H1 (cell line): ENCODE results near the gene C5. TPM values are rescaled to one million over a fixed set of nuclear protein-coding genes. Genes with fewer than 3 reads are reported as not detected.

Experiments used
- CTCF ChIA-PET: fragments of 300-600 bp; sonication (Branson Sonifier 250); formaldehyde crosslinking; loops from one replicate; lab custom pipeline; 2021; ENCODE audit not compliant: partially characterized antibody; lab: Charles Lee
- POLR2A ChIA-PET: fragments of 300-600 bp; sonication (Branson Sonifier 250); formaldehyde crosslinking; loops from one replicate; lab custom pipeline; 2021; ENCODE audit warnings: inconsistent platforms; ENCODE audit not compliant: partially characterized antibody; lab: Charles Lee
- DNase-seq, 2 experiments: peaks; one replicate each; pipeline versions ENCODE4 v3.0.0 to v3.0.0-alpha.2; 2010 to 2022; ENCODE audit warnings: low spot score in 2 of 2, low read depth in 1 of 2, mixed read lengths in 1 of 2
- FAIRE-seq: peaks from 2 replicates; lab custom pipeline; 2011; peaks lifted over from hg19 to GRCh38; lab: Jason Lieb, UNC
- H2AFZ ChIP-seq: 2 replicates; pipeline ENCODE4 v1.8.1; 2012; ENCODE audit warnings: low read length, inconsistent platforms
- H2AK5ac ChIP-seq: 2 replicates; pipeline ENCODE4 v1.6.1; 2013; ENCODE audit warnings: low read depth, low read length
- H2BK120ac ChIP-seq: replicated peaks from 2 replicates; pipeline ENCODE3; 2013; ENCODE audit warnings: low read depth, low read length, inconsistent platforms
- H2BK12ac ChIP-seq: 2 replicates; pipeline ENCODE4 v1.6.1; 2013; ENCODE audit warnings: low read depth, low read length
- H2BK15ac ChIP-seq: 2 replicates; pipeline ENCODE4 v1.6.1; 2013; ENCODE audit warnings: low read length
- H2BK20ac ChIP-seq: 2 replicates; pipeline ENCODE4 v1.6.1; 2013; ENCODE audit warnings: low read length
- H2BK5ac ChIP-seq: 2 replicates; pipeline ENCODE4 v1.6.1; 2013; ENCODE audit warnings: low read depth, low read length
- H3K14ac ChIP-seq: 2 replicates; pipeline ENCODE4 v1.6.1; 2013; ENCODE audit warnings: inconsistent platforms; ENCODE audit not compliant: insufficient read length
- H3K18ac ChIP-seq: 2 replicates; pipeline ENCODE4 v1.6.1; 2013; ENCODE audit warnings: low read length; ENCODE audit errors: extremely low read depth
- H3K23ac ChIP-seq: 2 replicates; pipeline ENCODE4 v1.6.1; 2013; ENCODE audit warnings: inconsistent platforms; ENCODE audit not compliant: insufficient read length
- H3K23me2 ChIP-seq: 2 replicates; pipeline ENCODE4 v1.6.1; 2013; ENCODE audit warnings: low read depth, low read length
- H3K27ac ChIP-seq: 2 replicates; pipeline ENCODE4 v1.6.1; 2011; ENCODE audit warnings: low read depth, low read length, inconsistent platforms
- H3K27me3 ChIP-seq, 4 experiments: replicated peaks in 1 of 4; 1 replicate in 1 of 4; 2 replicates in 3 of 4; pipeline versions ENCODE4 v1.6.1 to v1.8.1; 2011 to 2013; ENCODE audit warnings: low read length in 3 of 4, mild to moderate bottlenecking in 3 of 4, inconsistent platforms in 2 of 4, mixed read lengths in 2 of 4, moderate library complexity in 1 of 4; ENCODE audit not compliant: control insufficient read depth in 3 of 4, insufficient read depth in 3 of 4; ENCODE audit errors: extremely low read depth in 1 of 4
- H3K36me3 ChIP-seq, 4 experiments: 2 replicates each; pipeline versions ENCODE4 v1.6.1 to v1.8.1; 2011 to 2013; ENCODE audit warnings: mild to moderate bottlenecking in 4 of 4, low read length in 3 of 4, moderate library complexity in 2 of 4, control low read depth in 1 of 4, inconsistent platforms in 1 of 4; ENCODE audit not compliant: insufficient read depth in 4 of 4, control insufficient read depth in 2 of 4
- H3K4ac ChIP-seq: replicated peaks from 2 replicates; pipeline ENCODE3; 2013; ENCODE audit warnings: low read length, low read depth, mixed read lengths, inconsistent platforms; ENCODE audit not compliant: insufficient read length
- H3K4me1 ChIP-seq, 4 experiments: replicated peaks in 1 of 4; 1 replicate in 1 of 4; 2 replicates in 3 of 4; pipeline versions ENCODE4 v1.6.1 to v1.8.1; 2011 to 2013; ENCODE audit warnings: low read length in 3 of 4, inconsistent platforms in 2 of 4, mixed read lengths in 1 of 4; ENCODE audit not compliant: insufficient read depth in 4 of 4, control insufficient read depth in 3 of 4
- H3K4me2 ChIP-seq, 2 experiments: 2 replicates each; pipeline versions ENCODE4 v1.6.1 to v1.8.1; 2011 to 2013; ENCODE audit warnings: low read depth in 2 of 2, low read length in 2 of 2, control low read depth in 1 of 2, inconsistent platforms in 1 of 2, mild to moderate bottlenecking in 1 of 2; ENCODE audit not compliant: insufficient read depth in 1 of 2
- H3K4me3 ChIP-seq, 4 experiments: fragments of 200-600, 300-600 bp in 1 of 4; sonication (generic), shearing (Covaris generic), sonication (Bioruptor Twin) in 1 of 4; 2 replicates each; pipeline versions ENCODE4 v1.5.1 to v1.8.1; 2011 to 2016; ENCODE audit warnings: low read length in 4 of 4, low read depth in 3 of 4, control low read depth in 2 of 4, inconsistent platforms in 2 of 4, mild to moderate bottlenecking in 2 of 4, mixed read lengths in 1 of 4, moderate library complexity in 1 of 4; ENCODE audit not compliant: insufficient read depth in 2 of 4; ENCODE audit errors: extremely low read depth in 1 of 4
- H3K56ac ChIP-seq: replicated peaks from 2 replicates; pipeline ENCODE3; 2013; ENCODE audit warnings: low read depth, mild to moderate bottlenecking, mixed read lengths, low read length, inconsistent platforms; ENCODE audit not compliant: insufficient read length
- H3K79me1 ChIP-seq: 2 replicates; pipeline ENCODE4 v1.6.1; 2013; ENCODE audit warnings: low read depth, low read length, control low read depth
- H3K79me2 ChIP-seq, 2 experiments: 2 replicates each; pipeline versions ENCODE4 v1.6.1 to v1.8.1; 2012 to 2013; ENCODE audit warnings: low read length in 2 of 2, mild to moderate bottlenecking in 2 of 2, inconsistent platforms in 1 of 2; ENCODE audit not compliant: insufficient read depth in 2 of 2, control insufficient read depth in 1 of 2
- H3K9ac ChIP-seq, 4 experiments: replicated peaks in 1 of 4; 1 replicate in 1 of 4; 2 replicates in 3 of 4; pipeline versions ENCODE4 v1.6.1 to v1.8.1; 2011 to 2013; ENCODE audit warnings: low read depth in 3 of 4, low read length in 3 of 4, control low read depth in 2 of 4, mild to moderate bottlenecking in 2 of 4, moderate library complexity in 2 of 4, inconsistent platforms in 1 of 4; ENCODE audit errors: extremely low read depth in 1 of 4
- H3K9me3 ChIP-seq, 2 experiments: 2 replicates each; pipeline versions ENCODE4 v1.6.1 to v1.8.1; 2012 to 2013; ENCODE audit warnings: mild to moderate bottlenecking in 2 of 2, moderate library complexity in 2 of 2, control low read depth in 1 of 2, inconsistent platforms in 1 of 2, low read depth in 1 of 2, low read length in 1 of 2, mixed read lengths in 1 of 2; ENCODE audit not compliant: insufficient read depth in 2 of 2
- H4K20me1 ChIP-seq, 2 experiments: replicated peaks in 1 of 2; 2 replicates each; pipeline versions ENCODE3 to v1.8.1; 2011 to 2013; ENCODE audit warnings: inconsistent platforms in 2 of 2, low read length in 2 of 2, mild to moderate bottlenecking in 1 of 2; ENCODE audit not compliant: insufficient read depth in 2 of 2, control insufficient read depth in 1 of 2
- H4K5ac ChIP-seq: 2 replicates; pipeline ENCODE4 v1.6.1; 2013; ENCODE audit warnings: low read length, low read depth, mixed read lengths, inconsistent platforms; ENCODE audit not compliant: insufficient read length
- H4K8ac ChIP-seq: 2 replicates; pipeline ENCODE4 v1.8.0; 2013; ENCODE audit warnings: mild to moderate bottlenecking, moderate library complexity, low read length, inconsistent platforms; ENCODE audit not compliant: insufficient read depth; ENCODE audit errors: extremely low read depth
- H4K91ac ChIP-seq: replicated peaks from 2 replicates; pipeline ENCODE3; 2013; ENCODE audit warnings: low read length, mixed read lengths, inconsistent platforms; ENCODE audit not compliant: insufficient read length
- BRCA1 ChIP-seq: IDR thresholded peaks from 2 replicates; pipeline ENCODE4 v1.6.1; 2012; ENCODE audit warnings: low read depth, low read length, improper control_type of control experiment
- CTBP2 ChIP-seq: IDR thresholded peaks from 2 replicates; pipeline ENCODE4 v1.7.0; 2011; ENCODE audit warnings: borderline replicate concordance, mild to moderate bottlenecking, moderate library complexity, mixed read lengths, low read length; ENCODE audit not compliant: insufficient read depth, insufficient read length
- CTCF ChIP-seq, 3 experiments: IDR thresholded peaks; 1 replicate in 2 of 3; 2 replicates in 1 of 3; pipeline versions ENCODE4 v1.5.1 to v1.6.1; 2011; ENCODE audit warnings: low read length in 3 of 3, mild to moderate bottlenecking in 3 of 3, inconsistent platforms in 2 of 3, low read depth in 1 of 3, moderate library complexity in 1 of 3; ENCODE audit not compliant: insufficient read depth in 1 of 3; ENCODE audit errors: control extremely low read depth in 1 of 3
- EGR1 ChIP-seq: IDR thresholded peaks from 2 replicates; pipeline ENCODE4 v1.6.1; 2011; ENCODE audit warnings: low read depth, low read length, borderline replicate concordance
- JUND ChIP-seq: IDR thresholded peaks from 2 replicates; pipeline ENCODE4 v1.6.1; 2011; ENCODE audit warnings: mild to moderate bottlenecking, improper control_type of control experiment, low read length
- RAD21 ChIP-seq, 2 experiments: IDR thresholded peaks in 1 of 2; conservative IDR thresholded peaks in 1 of 2; 2 replicates each; pipeline ENCODE4 v1.6.1; 2011; ENCODE audit warnings: low read depth in 2 of 2, low read length in 2 of 2, improper control_type of control experiment in 1 of 2, inconsistent platforms in 1 of 2, mild to moderate bottlenecking in 1 of 2, moderate library complexity in 1 of 2
- RNF2 ChIP-seq: fragments of 200-900, 300-1000 bp; sonication (generic); IDR thresholded peaks from 2 replicates; pipeline ENCODE4 v1.7.1; 2016; ENCODE audit warnings: borderline replicate concordance, low read depth, mild to moderate bottlenecking, antibody characterized with exemption, low read length; ENCODE audit not compliant: poor library complexity, severe bottlenecking; ENCODE audit errors: missing control alignments
- ZNF274 ChIP-seq: IDR thresholded peaks from 2 replicates; pipeline ENCODE4 v1.7.0; 2012; ENCODE audit warnings: low read length, borderline replicate concordance; ENCODE audit errors: extremely low read depth
- WGBS, 2 experiments: shearing (Covaris generic) in 1 of 2; methylation state at CpG; one replicate each; pipeline versions ENCODE4 v1.1.6 to v1.1.7; 2013 to 2015; ENCODE audit warnings: low lambda C conversion rate in 2 of 2, mixed read lengths in 2 of 2, inconsistent platforms in 1 of 2, low coverage in 1 of 2, missing lambda C conversion rate in 1 of 2; ENCODE audit not compliant: insufficient replicate concordance in 2 of 2, insufficient coverage in 1 of 2, insufficient read length in 1 of 2; ENCODE audit errors: extremely low coverage in 1 of 2, missing lambda C conversion rate in 1 of 2; 5-methylcytosine and 5-hydroxymethylcytosine counted together
- polyA plus RNA-seq, 7 experiments: library from polyadenylated mRNA; depleted of rRNA in 3 of 7; stranded (reverse) in 5 of 7; unstranded in 2 of 7; fragments of >200 nt in 5 of 7; fragments of 200-250 nt in 2 of 7; gene quantifications; 1 replicate in 5 of 7; 2 replicates in 1 of 7; 4 replicates in 1 of 7; pipeline versions ENCODE4 v1.2.1 to v1.2.3, GENCODE V29; 2011 to 2013; ENCODE audit warnings: missing spikeins in 2 of 7, mixed read lengths in 2 of 7
- total RNA-seq: library from RNA; stranded (reverse); fragmentation: NEBNext Ultra II Directional; extraction: Animal tissue kit (Norgen Biotek cat#: 25700); gene quantifications from 2 replicates; pipeline ENCODE4 v1.2.1, GENCODE V29; 2021
- TF ChIP-seq, protein P1 (sequence below): IDR thresholded peaks from 2 replicates; pipeline ENCODE4 v1.6.1; 2011; ENCODE audit warnings: low read depth, mild to moderate bottlenecking, low read length; ENCODE audit not compliant: insufficient read depth

Gene C5
- total and polyA plus RNA-seq, 2 of the 8 experiments (the other 6 are each of a cell fraction or from before 2014, with no cell fraction given) = 0.24 to 0.35 TPM

DNA sequence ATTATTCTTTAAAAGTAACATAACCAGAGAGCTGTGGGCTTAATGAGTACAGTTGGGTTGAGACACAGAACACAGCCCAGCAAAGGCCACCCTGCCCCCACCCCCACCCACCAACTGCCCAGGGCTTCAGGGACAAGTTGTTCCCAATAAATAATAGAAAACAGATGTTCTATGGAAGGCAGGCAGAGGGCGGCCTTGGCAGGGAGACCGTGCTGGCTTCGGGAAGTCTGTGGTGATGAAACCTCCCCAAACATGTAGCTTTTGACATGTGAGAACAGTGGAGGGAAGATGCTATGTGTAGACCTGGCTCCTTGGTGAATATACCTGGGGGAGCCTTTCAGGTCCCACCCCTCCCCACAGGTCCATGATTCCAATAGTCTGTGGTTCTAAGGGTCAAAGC, 133.5 kb downstream of the C5 start:
- Histone ChIP-seq H3K27ac (no peak overlapping the region), H3K4me1 (peaks cover 0 to 6% (median 3%) of the 10 kb centered on the region in 4 experiments; a peak in 4 of 7 replicates), H2BK15ac (0 out of 2 replicates have a peak overlapping the region, but pooled peaks have one; percentile 13), H3K14ac (no peak overlapping the region), H2BK12ac (no peak overlapping the region), H3K23ac (no peak overlapping the region), H3K9ac (no peak overlapping the region), H2BK20ac (no peak overlapping the region), H3K36me3 (no peaks in the 10 kb centered on the region), H4K91ac (no peak overlapping the region), H3K79me2 (no peaks in the 10 kb centered on the region), H3K18ac (no peak overlapping the region), H2AFZ (no peak overlapping the region), H4K20me1 (no peaks in the 10 kb centered on the region), H3K9me3 (no peaks in the 10 kb centered on the region), H3K79me1 (no peaks in the 10 kb centered on the region), H3K56ac (no peak overlapping the region), H3K23me2 (no peaks in the 10 kb centered on the region), H2AK5ac (no peak overlapping the region), H2BK5ac (no peak overlapping the region), H4K5ac (no peak overlapping the region), H3K27me3 (no peaks in the 10 kb centered on the region; a peak in 1 of 7 replicates), H4K8ac (no peak overlapping the region), H3K4me2 (no peak overlapping the region), H2BK120ac (no peak overlapping the region), H3K4me3 (no peak overlapping the region), H3K4ac (no peak overlapping the region)
- ChIA-PET CTCF (interaction anchor here (0.7 to 2.4 kb wide), 19 partner anchors 9 to 143 kb away, joined by 3 to 12 read pairs (median 5); partner anchors contain the start of gene TRAF1), POLR2A (interaction anchor here (0.8 to 2.5 kb wide), 7 partner anchors 8 to 60 kb away, joined by 3 to 7 read pairs (median 3); no protein-coding TSS in a partner anchor)
- WGBS, 2 experiments = 79% methylated on average over 3 of the region's 3 CpGs; no CpG with 5 or more reads in 1 of the 2 experiments
- no peak for FAIRE-seq
- DNase-seq = no peak
- TF ChIP-seq, protein P1, sequence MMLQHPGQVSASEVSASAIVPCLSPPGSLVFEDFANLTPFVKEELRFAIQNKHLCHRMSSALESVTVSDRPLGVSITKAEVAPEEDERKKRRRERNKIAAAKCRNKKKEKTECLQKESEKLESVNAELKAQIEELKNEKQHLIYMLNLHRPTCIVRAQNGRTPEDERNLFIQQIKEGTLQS = 0 out of 2 replicates have a peak, but pooled peaks have one; percentile 28
- peak; percentile 19 to 36 (median 30) for TF ChIP-seq CTCF (IDR thresholded peaks at IDR 0.05; ENCODE audit: control extremely low read depth in 1 of 3, insufficient read depth in 1 of 3, low read depth in 1 of 3, low read length in 3 of 3)
- TF ChIP-seq RAD21 (IDR thresholded peaks at IDR 0.05 in 1 of 2, conservative IDR thresholded peaks at IDR 0.05 in 1 of 2; ENCODE audit: low read depth in 2 of 2, low read length in 2 of 2) = peak; percentile 28 to 53; a peak in 3 of 4 replicates
- no peak for TF ChIP-seq ZNF274
- no peak for TF ChIP-seq JUND
- TF ChIP-seq CTBP2 = no peak
- no peak for TF ChIP-seq EGR1
- TF ChIP-seq RNF2 = no peak
- no peak for TF ChIP-seq BRCA1
